ENCODE measurements around the gene NDEL1.

DNA sequence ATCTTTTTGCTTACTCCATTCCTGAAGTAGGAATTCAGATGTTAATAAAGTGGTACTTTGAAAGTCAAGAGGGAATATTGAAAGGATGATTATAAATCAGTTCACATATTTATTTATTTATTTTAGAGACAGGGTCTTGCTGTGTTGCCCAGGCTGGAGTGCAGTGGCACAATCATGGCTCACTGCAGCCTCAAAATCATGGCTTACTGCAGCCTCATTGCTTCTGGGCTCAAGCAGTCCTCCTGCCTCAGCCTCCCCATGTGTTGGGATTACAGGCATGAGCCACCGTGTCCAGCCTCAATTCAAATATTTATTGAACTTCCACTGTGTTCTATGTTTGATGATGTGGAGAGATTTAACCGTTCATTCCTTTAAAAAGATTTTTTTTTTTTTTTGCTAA, 6.6 kb downstream of the NDEL1 start:
- no peak for TF ChIP-seq EGR1 (IDR thresholded peaks at IDR 0.05)
- TF ChIP-seq TCF12 (IDR thresholded peaks at IDR 0.05; ENCODE audit: low read depth) = no peak
- TF ChIP-seq EP300 (IDR thresholded peaks at IDR 0.05; ENCODE audit: borderline replicate concordance) = no peak
- no peak for TF ChIP-seq ZBTB7A (IDR thresholded peaks at IDR 0.05; ENCODE audit: low read depth)
- TF ChIP-seq REST (IDR thresholded peaks at IDR 0.05; ENCODE audit: low read depth) = no peak
- no peak for TF ChIP-seq MAX (IDR thresholded peaks at IDR 0.05)
- no peak for TF ChIP-seq YY1 (IDR thresholded peaks at IDR 0.05; ENCODE audit: low read depth)
- TF ChIP-seq CREB1 (IDR thresholded peaks at IDR 0.05; ENCODE audit: low read depth) = no peak

All from Ishikawa (cell line).